Measurements from ENCODE around the gene PRPF40B. TPM values are rescaled to one million over a fixed set of nuclear protein-coding genes. Genes with fewer than 3 reads are reported as not detected.

Gene PRPF40B
- total and polyA plus RNA-seq, 8 donors: 11.2 to 58.3 (median 15.0) TPM

DNA sequence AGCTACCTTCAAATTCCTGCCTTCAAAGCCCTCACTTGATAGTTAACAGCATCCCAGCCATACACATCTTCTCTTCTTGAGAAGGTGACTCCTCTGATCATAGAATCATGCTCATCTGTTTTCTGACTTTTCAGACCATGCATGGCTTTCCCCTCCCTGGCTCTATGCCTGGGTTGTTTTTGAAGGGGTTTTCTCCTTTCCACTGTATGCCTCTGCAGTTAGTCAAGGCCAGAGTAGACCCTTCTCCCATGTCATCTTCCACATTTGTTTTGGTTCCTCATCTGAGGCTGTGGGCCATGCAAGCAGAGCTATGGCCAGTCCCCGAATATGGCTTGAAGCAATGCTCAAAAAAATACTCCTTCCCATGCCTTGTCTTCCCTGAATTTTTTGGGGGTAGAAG lies 41.2 kb upstream of the PRPF40B start:
- H3K9me3 ChIP-seq: no peaks in the 10 kb centered on the region
- DNase-seq (no peak), ATAC-seq (no peak), FAIRE-seq (no peak)
- no peaks in the 10 kb centered on the region for H3K27me3 ChIP-seq
- no peak overlapping the region for H3K27ac ChIP-seq
- TF ChIP-seq, protein P1, sequence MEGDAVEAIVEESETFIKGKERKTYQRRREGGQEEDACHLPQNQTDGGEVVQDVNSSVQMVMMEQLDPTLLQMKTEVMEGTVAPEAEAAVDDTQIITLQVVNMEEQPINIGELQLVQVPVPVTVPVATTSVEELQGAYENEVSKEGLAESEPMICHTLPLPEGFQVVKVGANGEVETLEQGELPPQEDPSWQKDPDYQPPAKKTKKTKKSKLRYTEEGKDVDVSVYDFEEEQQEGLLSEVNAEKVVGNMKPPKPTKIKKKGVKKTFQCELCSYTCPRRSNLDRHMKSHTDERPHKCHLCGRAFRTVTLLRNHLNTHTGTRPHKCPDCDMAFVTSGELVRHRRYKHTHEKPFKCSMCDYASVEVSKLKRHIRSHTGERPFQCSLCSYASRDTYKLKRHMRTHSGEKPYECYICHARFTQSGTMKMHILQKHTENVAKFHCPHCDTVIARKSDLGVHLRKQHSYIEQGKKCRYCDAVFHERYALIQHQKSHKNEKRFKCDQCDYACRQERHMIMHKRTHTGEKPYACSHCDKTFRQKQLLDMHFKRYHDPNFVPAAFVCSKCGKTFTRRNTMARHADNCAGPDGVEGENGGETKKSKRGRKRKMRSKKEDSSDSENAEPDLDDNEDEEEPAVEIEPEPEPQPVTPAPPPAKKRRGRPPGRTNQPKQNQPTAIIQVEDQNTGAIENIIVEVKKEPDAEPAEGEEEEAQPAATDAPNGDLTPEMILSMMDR (IDR thresholded peaks at IDR 0.05): no peak
- intact Hi-C loops (cut with DNase I): no loop called here
- H3K4me3 ChIP-seq: no peak overlapping the region
- peaks cover 0 to 4% (median 4%) of the 10 kb centered on the region in 3 donors for H3K4me1 ChIP-seq
- 94 to 100% methylated on average over 1 of the region's 1 CpG for WGBS, 2 donors
- no peaks in the 10 kb centered on the region for H3K36me3 ChIP-seq

DNA sequence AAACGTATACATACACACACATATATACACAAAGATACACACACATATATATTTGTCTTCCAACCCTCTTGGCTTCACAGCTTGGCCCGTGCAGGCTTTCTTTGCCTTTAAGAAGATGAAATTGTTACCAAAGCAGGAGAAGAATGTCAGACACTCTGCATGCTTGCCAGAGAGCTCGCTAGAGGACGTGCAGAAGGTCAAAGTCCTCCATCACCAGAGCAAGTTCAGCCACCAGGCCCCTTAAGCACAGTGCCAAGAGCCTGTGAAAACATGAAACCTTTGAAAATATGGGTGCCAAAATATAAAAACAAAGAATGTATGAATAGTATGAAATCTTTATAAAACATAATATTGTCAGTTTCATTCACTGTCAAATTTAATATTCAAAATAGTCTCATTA lies 40.5 kb upstream of the PRPF40B start:
- Histone ChIP-seq H3K4me1 (peaks cover 0 to 4% (median 4%) of the 10 kb centered on the region in 3 donors), H3K9me3 (no peaks in the 10 kb centered on the region), H3K27ac (no peak overlapping the region), H3K4me3 (no peak overlapping the region), H3K27me3 (no peaks in the 10 kb centered on the region), H3K36me3 (no peaks in the 10 kb centered on the region)
- FAIRE-seq: no peak
- no peak for ATAC-seq
- WGBS, 2 donors: 27 to 29% methylated on average over 4 of the region's 4 CpGs
- DNase-seq: no peak
- intact Hi-C loops (cut with DNase I): no loop called here
- TF ChIP-seq, protein P1 (IDR thresholded peaks at IDR 0.05): no peak

DNA sequence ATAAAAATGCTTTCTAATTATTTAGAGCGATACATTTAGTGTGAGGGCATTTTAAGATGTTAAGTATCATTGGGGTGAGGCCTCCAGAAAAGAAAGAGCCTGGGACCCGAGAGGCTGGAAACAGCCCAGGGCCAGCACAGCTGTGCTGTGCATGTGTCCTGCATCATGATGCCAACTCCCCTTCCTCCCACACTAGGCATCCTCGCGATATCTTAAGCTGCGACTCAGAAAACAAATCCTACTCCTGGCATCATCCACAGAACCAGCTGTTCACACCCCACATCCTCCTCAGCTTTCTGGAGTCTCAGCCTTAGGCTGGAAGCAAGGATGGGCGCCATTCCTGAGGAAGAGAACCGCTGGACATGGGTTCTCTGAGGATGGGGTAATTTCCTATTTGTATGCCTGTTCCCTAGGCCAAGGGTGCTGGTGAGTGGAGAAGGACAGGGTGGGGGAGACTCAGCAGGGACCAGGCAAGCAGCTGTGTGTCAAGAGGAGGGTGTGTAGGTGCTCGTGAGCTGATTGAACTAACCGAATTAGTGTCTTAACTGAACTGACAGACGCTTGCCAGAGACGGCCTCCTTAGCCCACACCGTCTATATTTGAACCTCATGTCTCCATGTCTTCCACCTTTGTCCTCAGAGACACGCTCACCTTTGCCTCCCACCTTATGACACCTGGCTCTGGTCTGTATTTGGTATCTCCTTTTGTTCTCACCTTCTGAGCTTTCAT lies 39.8 kb upstream of the PRPF40B start:
- FAIRE-seq (no peak), DNase-seq (no peak), ATAC-seq (no peak)
- Histone ChIP-seq H3K27me3 (no peaks in the 10 kb centered on the region), H3K9me3 (no peaks in the 10 kb centered on the region), H3K4me3 (no peak overlapping the region), H3K4me1 (peaks cover 0 to 4% (median 4%) of the 10 kb centered on the region in 3 donors), H3K36me3 (no peaks in the 10 kb centered on the region), H3K27ac (no peak overlapping the region)
- WGBS, 2 donors: 68 to 80% methylated on average over 13 of the region's 13 CpGs
- TF ChIP-seq, protein P1 (IDR thresholded peaks at IDR 0.05): no peak
- intact Hi-C loops (cut with DNase I): no loop called here

DNA sequence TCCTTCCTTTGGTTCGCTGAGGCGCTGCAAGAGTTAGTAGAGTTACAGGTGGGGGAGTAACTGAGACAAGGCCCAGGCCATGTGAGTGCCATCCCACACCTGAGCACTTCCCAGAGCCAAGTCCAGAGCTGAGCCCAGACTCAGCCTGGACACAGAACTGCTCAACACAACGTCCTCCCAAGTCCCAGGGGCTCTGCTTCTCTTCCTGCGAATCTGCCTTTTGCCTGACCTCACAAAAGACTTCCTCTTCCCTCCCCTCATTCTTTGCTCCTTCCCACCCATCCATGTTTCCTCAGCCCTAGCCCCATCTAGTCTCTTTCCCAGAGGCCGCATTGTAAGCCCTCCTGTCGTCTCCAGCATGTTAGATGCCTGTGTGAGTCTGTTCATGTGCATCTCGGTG lies 38.8 kb upstream of the PRPF40B start:
- TF ChIP-seq, protein P1 (IDR thresholded peaks at IDR 0.05): no peak
- WGBS, 2 donors: 84 to 85% methylated on average over 7 of the region's 7 CpGs
- ATAC-seq: no peak
- Histone ChIP-seq H3K9me3 (no peaks in the 10 kb centered on the region), H3K27ac (no peak overlapping the region), H3K27me3 (no peaks in the 10 kb centered on the region), H3K4me1 (peaks cover 0 to 4% (median 4%) of the 10 kb centered on the region in 3 donors), H3K4me3 (no peak overlapping the region), H3K36me3 (no peaks in the 10 kb centered on the region)
- DNase-seq: no peak
- FAIRE-seq: no peak
- intact Hi-C loops (cut with DNase I): no loop called here
